GM19099 (cell line): ENCODE data around the gene MYL7.

Experiments used
- POLR2A ChIP-seq: IDR thresholded peaks from 3 replicates; pipeline ENCODE4 v1.6.1; 2011; ENCODE audit warnings: low read depth; ENCODE audit not compliant: insufficient read length; ENCODE audit errors: extremely low read depth

MYL7 gene

DNA sequence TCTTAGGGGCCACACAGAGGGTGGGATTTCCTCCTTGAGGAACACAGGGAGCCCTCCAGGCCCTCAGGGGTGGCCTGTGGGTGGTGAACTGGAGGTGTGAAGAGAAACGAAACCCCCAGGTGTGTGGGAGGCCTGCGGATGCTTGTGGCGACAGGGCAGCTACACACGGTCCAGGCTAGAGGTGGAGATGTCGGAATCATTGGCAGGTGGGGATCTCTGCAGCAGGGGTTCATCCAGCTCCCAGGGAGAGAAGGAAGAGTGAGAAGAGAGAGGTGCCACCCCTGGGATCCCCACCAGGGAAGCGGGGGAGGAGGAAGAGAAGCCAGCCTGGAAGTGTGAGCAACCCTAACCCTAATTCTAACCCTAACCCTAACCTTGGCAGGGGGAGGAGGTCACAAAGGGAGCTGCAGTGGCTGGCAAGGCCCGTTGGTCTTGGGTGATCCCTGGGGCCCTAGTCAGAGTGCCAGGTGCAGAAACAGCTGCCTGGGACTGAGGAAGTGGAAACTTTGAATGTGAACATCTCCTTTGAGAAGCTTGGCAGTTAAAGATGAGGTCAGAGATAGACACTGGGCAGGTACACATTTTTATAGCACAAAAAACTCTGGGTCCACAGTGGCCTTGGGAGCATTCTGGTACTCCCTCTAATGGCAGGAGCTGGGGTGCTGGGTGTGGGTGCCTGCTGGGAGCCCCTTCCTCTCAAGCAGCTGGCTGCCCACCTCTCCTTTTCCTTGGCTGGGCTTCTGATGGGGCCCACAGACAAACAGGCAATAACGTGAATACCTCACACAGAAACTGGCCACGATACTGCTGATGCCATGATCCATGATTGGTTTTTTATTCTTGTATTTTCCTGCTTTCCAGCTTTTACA, 43.8 kb downstream of the MYL7 start:
- TF ChIP-seq POLR2A, result no peak

- no peak for TF ChIP-seq POLR2A
Observed at GRCh38 chr7:44096326-44096881, 44.7 kb downstream of the MYL7 start.

DNA sequence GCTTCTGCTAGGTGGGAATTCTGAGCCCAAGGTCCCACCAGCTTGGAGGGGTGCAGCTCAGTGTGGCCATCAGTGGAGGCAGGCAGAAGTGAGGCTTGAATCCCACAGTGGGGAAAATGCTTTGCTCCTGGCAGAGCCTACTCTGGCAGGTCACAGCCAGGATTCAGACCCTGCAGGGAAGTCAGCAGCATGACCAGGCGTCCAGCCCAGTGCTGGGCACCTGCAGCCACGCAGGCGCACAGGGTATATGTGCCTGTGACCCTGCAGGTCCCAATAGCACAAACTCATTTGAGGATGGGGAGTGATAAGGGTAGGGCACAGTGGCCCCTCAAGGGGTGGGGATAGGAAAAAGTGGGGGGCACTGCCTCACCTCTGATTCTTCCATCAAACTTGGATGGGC, 45.4 kb downstream of the MYL7 start:
- no peak for TF ChIP-seq POLR2A

DNA sequence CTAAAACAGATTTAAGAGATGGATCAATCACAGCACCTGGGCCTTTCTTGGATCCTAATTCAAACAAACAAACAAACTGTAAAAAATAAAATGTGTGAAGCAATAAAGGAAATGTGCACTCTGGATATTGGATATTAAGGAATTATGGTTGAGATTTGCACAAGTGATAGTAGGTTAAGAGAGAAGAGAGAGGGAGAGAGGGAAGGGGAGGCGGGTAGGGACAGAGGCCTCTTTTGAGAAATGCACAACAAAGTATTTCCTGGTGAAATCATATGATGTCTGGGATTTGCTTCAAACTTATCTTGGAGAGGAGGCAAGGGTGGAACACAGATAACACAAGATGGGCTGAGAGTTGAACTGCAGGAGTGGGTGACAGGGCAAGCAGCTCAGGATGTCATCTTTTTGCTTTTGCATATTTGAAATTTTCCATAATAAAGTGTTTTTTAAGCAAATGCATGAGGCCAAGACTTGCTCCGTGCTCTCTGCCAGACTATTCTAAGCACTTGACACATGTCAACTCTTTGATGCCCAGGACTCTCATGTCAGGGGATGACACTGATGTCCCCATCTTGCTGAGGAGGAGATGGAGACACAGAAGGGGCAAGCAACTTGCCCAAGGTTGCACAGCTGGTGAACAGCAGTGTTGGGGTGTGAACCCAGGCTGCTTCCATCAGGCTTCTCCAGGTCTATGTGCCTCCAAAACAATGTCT, 46.1 kb downstream of the MYL7 start:
- TF ChIP-seq POLR2A, result no peak

DNA sequence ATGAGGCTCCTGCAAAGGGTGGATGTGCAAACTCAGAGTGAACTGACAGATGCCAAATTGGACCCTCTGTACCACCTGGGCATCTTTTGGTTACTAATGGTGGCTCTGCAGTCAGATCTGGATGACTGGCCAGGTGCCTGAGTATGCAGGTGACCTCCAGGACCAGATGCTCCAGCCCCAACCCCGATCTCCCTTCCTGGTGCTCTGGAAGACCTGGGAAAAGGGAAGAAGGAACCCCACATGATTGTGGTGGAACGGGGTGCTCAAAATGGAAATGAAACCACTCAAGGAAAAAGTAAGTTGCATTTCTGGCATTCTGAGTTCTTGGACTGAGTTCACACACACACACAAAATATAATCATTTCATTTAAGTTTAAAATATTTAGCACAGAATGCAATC, 46.8 kb downstream of the MYL7 start:
- no peak for TF ChIP-seq POLR2A

- TF ChIP-seq POLR2A, result no peak
Observed at GRCh38 chr7:44093102-44093641, 48.0 kb downstream of the MYL7 start.
